Heart left ventricle (tissue), 16 donors: ENCODE data around the gene CD8A. TPM values are rescaled to one million over a fixed set of nuclear protein-coding genes. Genes with fewer than 3 reads are reported as not detected.

Experiments
- ATAC-seq, 4 donors: fragments of 200-7000 bp; cut with Tn5 transposase; one replicate each; pipeline ENCODE4 v1.9.1; 2020 to 2022; ENCODE audit warnings: moderate library complexity in 4 of 4, mild to moderate bottlenecking in 3 of 4, moderate number of reproducible peaks in 1 of 4
- DNase-seq, 5 donors: peaks; one replicate each; pipeline ENCODE4 v3.0.0-alpha.2; 2020
- H3K27ac ChIP-seq, 12 donors: fragments of 200-600 bp; sonication (generic) in 4 of 12; one replicate each; pipeline versions ENCODE4 v1.5.0 to v1.8.0; 2016 to 2022; ENCODE audit warnings: mild to moderate bottlenecking in 2 of 12
- H3K27me3 ChIP-seq, 9 donors: fragments of 200-600 bp; sonication (generic) in 2 of 9; one replicate each; pipeline versions ENCODE4 v1.5.1 to v1.8.0; 2016 to 2022; ENCODE audit warnings: mild to moderate bottlenecking in 3 of 9
- H3K36me3 ChIP-seq, 9 donors: fragments of 200-600 bp; sonication (generic) in 2 of 9; one replicate each; pipeline versions ENCODE4 v1.5.0 to v1.8.0; 2018 to 2022; ENCODE audit warnings: mild to moderate bottlenecking in 2 of 9
- H3K4me1 ChIP-seq, 12 donors: fragments of 200-600 bp; sonication (generic) in 4 of 12; one replicate each; pipeline versions ENCODE4 v1.5.0 to v1.8.0; 2016 to 2022; ENCODE audit warnings: mild to moderate bottlenecking in 3 of 12
- H3K4me3 ChIP-seq, 12 donors: fragments of 200-600 bp; sonication (generic) in 4 of 12; one replicate each; pipeline versions ENCODE4 v1.5.0 to v1.8.0; 2017 to 2022; ENCODE audit warnings: mild to moderate bottlenecking in 9 of 12, moderate library complexity in 4 of 12
- H3K9me3 ChIP-seq, 12 donors: fragments of 200-600 bp; sonication (generic) in 4 of 12; one replicate each; pipeline versions ENCODE4 v1.5.0 to v1.8.0; 2016 to 2022; ENCODE audit warnings: mild to moderate bottlenecking in 1 of 12
- CTCF ChIP-seq, 12 donors: fragments of 200-600 bp; sonication (generic) in 4 of 12; IDR thresholded peaks; one replicate each; pipeline versions ENCODE4 v1.5.0 to v1.8.0; 2018 to 2022; ENCODE audit warnings: antibody characterized with exemption in 12 of 12, mild to moderate bottlenecking in 5 of 12
- POLR2A ChIP-seq, 2 donors: fragments of 450-650 bp; IDR thresholded peaks; one replicate each; pipeline ENCODE4 v1.6.1; 2017; ENCODE audit warnings: antibody characterized with exemption in 2 of 2, mild to moderate bottlenecking in 2 of 2, moderate library complexity in 2 of 2
- WGBS, 4 donors: extraction: QIAGEN DNeasy Blood & Tissue Kit in 2 of 4; methylation state at CpG; one replicate each; pipeline versions ENCODE4 v1.1.5 to v1.1.7; 2013 to 2018; 5-methylcytosine and 5-hydroxymethylcytosine counted together
- intact Hi-C, 10 donors: fragments of 100-400 bp; cut with DNase I; formaldehyde crosslinking; loops; one replicate each; pipeline versions ENCODE4 v1.11.1 to v1.14.2; 2022
- polyA plus RNA-seq, 2 donors: library from polyadenylated mRNA; stranded (reverse); fragments of 200-250 nt; gene quantifications; one replicate each; pipeline ENCODE4 v1.2.3, GENCODE V29; 2013
- total RNA-seq, 9 donors: library from RNA; depleted of rRNA in 2 of 9; stranded (reverse); fragments of >200 nt in 2 of 9; fragmentation: NEBNext Ultra II Directional in 3 of 9; extraction: Animal tissue kit (Norgen Biotek cat#: 25700) in 3 of 9; gene quantifications; one replicate each; pipeline versions ENCODE4 v1.1.0 to v1.2.4, GENCODE V29; 2016 to 2023
- donor health status: ischemic (EF 13 %, LVEDD 7.1; RV severe dilation, severe dysfunction).
- donor health status: healthy with polysubstance abuse.
- donor health status: DM: no; HTN: yes; CAD: no.
- donor health status: DM: no; HTN: no; CAD: no.
- donor health status: ischemic (EF 25% LVEDD 6.9; RV normal size, moderate dysfunction).
- donor health status: ischemic (EF 25% LVEDD 5.7; RV mildly dilated, moderate dysfunction).
- donor health status: healthy.
- donor health status: DM: yes; HTN: yes; CAD: no.
- donor health status: ischemic (EF 35%, LVEDD 5.7; RV mildly dilated, moderate dysfunction).
- donor health status: nonischemic (EF 11% LVEDD 7.7; RV severe dilation, severe dysfunction).
- donor health status: DM: yes; HTN: yes; CAD: no.
- donor health status: PGD.
- donor health status: ischemic (EF 29% LVEDD 5.4; RV normal size, mild dysfunction).
- donor health status: nonischemic (EF 23%, LVEDD 6.1; RV moderate dilation, normal function).

Gene CD8A
- total and polyA plus RNA-seq, 11 donors, result 0.24 to 11.1 (median 0.43) TPM; not detected in 1

- peak overlapping the region in 2 of 12 donors; percentile 33 to 42 for H3K27ac ChIP-seq
- peaks cover 0 to 50% (median 29%) of the 10 kb centered on the region in 9 donors for H3K27me3 ChIP-seq
- 0 to 2% (median 1%) methylated on average over 43 to 51 of the region's 51 CpGs for WGBS, 4 donors
- no peaks in the 10 kb centered on the region for H3K9me3 ChIP-seq
- H3K4me3 ChIP-seq, result peak overlapping the region; percentile 10 to 59 (median 48)
- no peaks in the 10 kb centered on the region for H3K36me3 ChIP-seq
- intact Hi-C loops, result no loop called here
- DNase-seq (peak in 2 of 5 donors; percentile 40 to 60), ATAC-seq (peak; percentile 69 to 77 (median 72))
- H3K4me1 ChIP-seq, result peaks cover 0 to 26% (median 19%) of the 10 kb centered on the region in 12 donors
- no peak for TF ChIP-seq CTCF (IDR thresholded peaks at IDR 0.05)
- no peak for TF ChIP-seq POLR2A (IDR thresholded peaks at IDR 0.05)
These were observed 17.0 kb upstream of the CD8A start for GRCh38 chr2:86807468-86808275.

GRCh38 chr2:86807133-86807467, 16.4 kb upstream of the CD8A start:
- WGBS, 4 donors, result 39 to 54% (median 43%) methylated on average over 11 of the region's 11 CpGs
- Histone ChIP-seq H3K4me1 (peaks cover 0 to 26% (median 19%) of the 10 kb centered on the region in 12 donors), H3K9me3 (no peaks in the 10 kb centered on the region), H3K4me3 (peak overlapping the region in 11 of 12 donors; percentile 24 to 59 (median 50)), H3K27me3 (peaks cover 0 to 47% (median 29%) of the 10 kb centered on the region in 9 donors), H3K27ac (peak overlapping the region in 1 of 12 donors; percentile 18), H3K36me3 (no peaks in the 10 kb centered on the region)
- DNase-seq, result no peak
- no peak for ATAC-seq
- TF ChIP-seq CTCF (IDR thresholded peaks at IDR 0.05), result no peak
- TF ChIP-seq POLR2A (IDR thresholded peaks at IDR 0.05), result no peak
- intact Hi-C loops, result no loop called here

- Histone ChIP-seq H3K4me1 (peaks cover 0 to 26% (median 19%) of the 10 kb centered on the region in 12 donors), H3K4me3 (peak overlapping the region in 1 of 12 donors; percentile 2), H3K9me3 (no peaks in the 10 kb centered on the region), H3K27ac (peak overlapping the region in 1 of 12 donors; percentile 18), H3K36me3 (no peaks in the 10 kb centered on the region), H3K27me3 (peaks cover 0 to 43% (median 25%) of the 10 kb centered on the region in 9 donors)
- intact Hi-C loops, result no loop called here
- DNase-seq, result no peak
- ATAC-seq, result no peak
- TF ChIP-seq CTCF (IDR thresholded peaks at IDR 0.05) (no peak), POLR2A (IDR thresholded peaks at IDR 0.05) (no peak)
- WGBS, 4 donors, result 83 to 87% (median 84%) methylated on average over 21 of the region's 21 CpGs
These were observed 15.5 kb upstream of the CD8A start for GRCh38 chr2:86806059-86806857.
